A549 (cell line): ENCODE results near the gene COL28A1. TPM values are rescaled to one million over a fixed set of nuclear protein-coding genes. Genes with fewer than 3 reads are reported as not detected.

ENCODE experiments used
- ATAC-seq, 2 experiments: fragments of 200-7000 bp in 1 of 2; fragments of >200 bp in 1 of 2; cut with Nextera tagmentation in 1 of 2; cut with Tn5 transposase in 1 of 2; 3 replicates each; pipeline versions ENCODE4 v1.8.0 to v1.9.1; 2018 to 2020; ENCODE audit warnings: mild to moderate bottlenecking in 1 of 2, moderate library complexity in 1 of 2
- CTCF ChIA-PET: fragments of 300-600 bp; sonication (Branson Sonifier 250); formaldehyde crosslinking; extraction: SDS; loops from one replicate; lab custom pipeline; 2021; ENCODE audit warnings: antibody characterized with exemption, inconsistent platforms; lab: Yijun Ruan, JAX
- POLR2A ChIA-PET: fragments of 350-600 bp; formaldehyde crosslinking; extraction: SDS; loops from one replicate; lab custom pipeline; 2021; ENCODE audit warnings: antibody characterized with exemption, inconsistent platforms; lab: Yijun Ruan, JAX
- DNase-seq, 2 experiments: peaks; one replicate each; pipeline versions ENCODE4 v3.0.0 to v3.0.0-alpha.2; 2011 to 2016; ENCODE audit warnings: low read depth in 1 of 2, low spot score in 1 of 2
- FAIRE-seq: peaks from 2 replicates; lab custom pipeline; 2011; peaks lifted over from hg19 to GRCh38; lab: Jason Lieb, UNC
- H3K27ac ChIP-seq, 2 experiments: fragments of >200 bp; sonication (Bioruptor Twin); formaldehyde crosslinking; 3 replicates each; pipeline ENCODE4 v1.5.1; 2016 to 2017
- H3K4me1 ChIP-seq: fragments of >200 bp; sonication (Bioruptor Twin); formaldehyde crosslinking; 3 replicates; pipeline ENCODE4 v1.6.1; 2016
- H3K4me2 ChIP-seq: fragments of >200 bp; sonication (Bioruptor Twin); formaldehyde crosslinking; 3 replicates; pipeline ENCODE4 v1.6.1; 2016
- H3K4me3 ChIP-seq: fragments of >200 bp; sonication (Bioruptor Twin); formaldehyde crosslinking; 3 replicates; pipeline ENCODE4 v1.5.1; 2016
- H3K9me3 ChIP-seq: fragments of >200 bp; sonication (Bioruptor Twin); formaldehyde crosslinking; 3 replicates; pipeline ENCODE4 v1.6.1; 2016
- CBX2 ChIP-seq: fragments of 200-600 bp; sonication (generic); IDR thresholded peaks from 2 replicates; pipeline ENCODE4 v1.6.1; 2016; ENCODE audit warnings: low read depth, mild to moderate bottlenecking, borderline replicate concordance
- CBX8 ChIP-seq: fragments of 200-600 bp; sonication (generic); IDR thresholded peaks from 2 replicates; pipeline ENCODE4 v1.6.1; 2016
- CEBPB ChIP-seq, 2 experiments: fragments of >200 bp in 1 of 2; sonication (Bioruptor Twin) in 1 of 2; formaldehyde crosslinking in 1 of 2; IDR thresholded peaks; 2 replicates each; pipeline ENCODE4 v1.6.1; 2012 to 2016
- CHD2 ChIP-seq: fragments of 150-350 bp; IDR thresholded peaks from 2 replicates; pipeline ENCODE4 v1.6.1; 2014; ENCODE audit warnings: low read length; ENCODE audit not compliant: partially characterized antibody
- FOSB ChIP-seq: fragments of 250-450 bp; sonication (Bioruptor Pico); IDR thresholded peaks from 2 replicates; pipeline ENCODE4 v1.5.0; 2020; ENCODE audit warnings: mild to moderate bottlenecking, moderate library complexity
- FOXS1 ChIP-seq: fragments of 250-450 bp; sonication (Bioruptor Pico); IDR thresholded peaks from 2 replicates; pipeline ENCODE4 v1.5.0; 2020; ENCODE audit warnings: mild to moderate bottlenecking, moderate library complexity
- GATA3 ChIP-seq: IDR thresholded peaks from 2 replicates; pipeline ENCODE4 v1.6.1; 2012; ENCODE audit warnings: borderline replicate concordance
- HEYL ChIP-seq: fragments of 250-450 bp; sonication (Bioruptor Pico); IDR thresholded peaks from 2 replicates; pipeline ENCODE4 v1.8.0; 2021; ENCODE audit warnings: mild to moderate bottlenecking, moderate library complexity
- HOXB5 ChIP-seq: fragments of 250-450 bp; sonication (Bioruptor Pico); IDR thresholded peaks from 2 replicates; pipeline ENCODE4 v1.5.0; 2020; ENCODE audit warnings: mild to moderate bottlenecking, moderate library complexity
- JUN ChIP-seq, 2 experiments: fragments of >200 bp; sonication (Bioruptor Twin); formaldehyde crosslinking; IDR thresholded peaks; 2 replicates in 1 of 2; 3 replicates in 1 of 2; pipeline ENCODE4 v1.6.1; 2016 to 2017
- JUNB ChIP-seq: fragments of >200 bp; sonication (Bioruptor Twin); formaldehyde crosslinking; IDR thresholded peaks from 2 replicates; pipeline ENCODE4 v1.6.1; 2016
- KDM1A ChIP-seq: fragments of 200-600 bp; sonication (generic); IDR thresholded peaks from 2 replicates; pipeline ENCODE4 v1.6.1; 2016; ENCODE audit warnings: low read depth, mild to moderate bottlenecking
- MAX ChIP-seq: IDR thresholded peaks from 2 replicates; pipeline ENCODE4 v1.6.1; 2012
- MAZ ChIP-seq: fragments of 150-350 bp; IDR thresholded peaks from 2 replicates; pipeline ENCODE4 v1.6.1; 2014; ENCODE audit warnings: antibody characterized with exemption, low read depth, low read length, borderline replicate concordance
- NPAS2 ChIP-seq: fragments of 250-450 bp; sonication (Bioruptor Pico); IDR thresholded peaks from 2 replicates; pipeline ENCODE4 v1.8.0; 2022; ENCODE audit warnings: mild to moderate bottlenecking, moderate library complexity, borderline replicate concordance
- NR3C1 ChIP-seq: fragments of >200 bp; sonication (Bioruptor Twin); formaldehyde crosslinking; IDR thresholded peaks from 3 replicates; pipeline ENCODE4 v1.6.1; 2017
- PBX3 ChIP-seq: IDR thresholded peaks from 2 replicates; pipeline ENCODE4 v1.6.1; 2012
- PHF8 ChIP-seq: fragments of 200-600 bp; sonication (generic); IDR thresholded peaks from 2 replicates; pipeline ENCODE4 v1.6.1; 2016; ENCODE audit warnings: low read depth, mild to moderate bottlenecking, antibody characterized with exemption, moderate library complexity, borderline replicate concordance
- RARB ChIP-seq: fragments of 250-450 bp; sonication (Bioruptor Pico); IDR thresholded peaks from 2 replicates; pipeline ENCODE4 v1.8.0; 2021; ENCODE audit warnings: mild to moderate bottlenecking, moderate library complexity
- RFX5 ChIP-seq: fragments of 450-650 bp; IDR thresholded peaks from 2 replicates; pipeline ENCODE4 v1.7.1; 2014; ENCODE audit warnings: antibody characterized with exemption, mild to moderate bottlenecking, moderate library complexity
- SMC3 ChIP-seq: fragments of >200 bp; sonication (Bioruptor Twin); formaldehyde crosslinking; IDR thresholded peaks from 3 replicates; pipeline ENCODE4 v1.6.1; 2018; ENCODE audit warnings: inconsistent platforms
- USF2 ChIP-seq: fragments of 450-650 bp; IDR thresholded peaks from 2 replicates; pipeline ENCODE4 v1.6.1; 2014; ENCODE audit warnings: antibody characterized with exemption
- ZNF302 ChIP-seq: fragments of 250-450 bp; sonication (Bioruptor Pico); IDR thresholded peaks from 2 replicates; pipeline ENCODE4 v1.9.0; 2021; ENCODE audit warnings: inconsistent platforms, mild to moderate bottlenecking, moderate library complexity
- WGBS: methylation state at CpG from one replicate; pipeline ENCODE4 v1.1.6; 2017; ENCODE audit errors: missing lambda C conversion rate; 5-methylcytosine and 5-hydroxymethylcytosine counted together
- polyA plus RNA-seq, 4 experiments: library from polyadenylated mRNA; depleted of rRNA in 3 of 4; stranded (reverse); fragments of >200 nt; fragmentation: RNase III in 1 of 4; extraction: RNeasy Plus Mini Kit Qiagen cat#74134 plus additional on column Dnase treatment in 1 of 4; gene quantifications; 2 replicates in 3 of 4; 3 replicates in 1 of 4; pipeline ENCODE4 v1.2.3, GENCODE V29; 2011 to 2017
- TF ChIP-seq, protein P1 (sequence below): fragments of 150-350 bp; IDR thresholded peaks from 2 replicates; pipeline ENCODE4 v1.6.1; 2014; ENCODE audit warnings: low read depth, mild to moderate bottlenecking, low read length
- TF ChIP-seq, protein P2 (sequence below): fragments of 200-600 bp; sonication (generic); IDR thresholded peaks from 2 replicates; pipeline ENCODE4 v1.6.1; 2016; ENCODE audit warnings: antibody characterized with exemption, mild to moderate bottlenecking, moderate library complexity

COL28A1 gene
- polyA plus RNA-seq, 2 of the 4 experiments (the other 2 are of a cell fraction) = 0.08 to 0.17 TPM

GRCh38 chr7:7324698-7325097 is 211.0 kb downstream of the COL28A1 start:
- Histone ChIP-seq H3K27ac (no peak overlapping the region), H3K4me2 (no peak overlapping the region), H3K4me3 (no peak overlapping the region), H3K4me1 (0 out of 3 replicates have a peak, but pooled peaks cover 4% of the 10 kb centered on the region), H3K9me3 (no peaks in the 10 kb centered on the region)
- ATAC-seq = no peak
- no peak for DNase-seq
- no peak for FAIRE-seq
- TF ChIP-seq HEYL = no peak
- no peak for TF ChIP-seq PHF8
- TF ChIP-seq CBX2 = no peak
- no peak for TF ChIP-seq MAZ
- TF ChIP-seq, protein P1, sequence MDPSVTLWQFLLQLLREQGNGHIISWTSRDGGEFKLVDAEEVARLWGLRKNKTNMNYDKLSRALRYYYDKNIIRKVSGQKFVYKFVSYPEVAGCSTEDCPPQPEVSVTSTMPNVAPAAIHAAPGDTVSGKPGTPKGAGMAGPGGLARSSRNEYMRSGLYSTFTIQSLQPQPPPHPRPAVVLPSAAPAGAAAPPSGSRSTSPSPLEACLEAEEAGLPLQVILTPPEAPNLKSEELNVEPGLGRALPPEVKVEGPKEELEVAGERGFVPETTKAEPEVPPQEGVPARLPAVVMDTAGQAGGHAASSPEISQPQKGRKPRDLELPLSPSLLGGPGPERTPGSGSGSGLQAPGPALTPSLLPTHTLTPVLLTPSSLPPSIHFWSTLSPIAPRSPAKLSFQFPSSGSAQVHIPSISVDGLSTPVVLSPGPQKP = no peak
- no peak for TF ChIP-seq NR3C1
- no peak for TF ChIP-seq CEBPB (IDR thresholded peaks at IDR 0.05)
- TF ChIP-seq FOSB (CRISPR knock-in tag) = no peak
- no peak for TF ChIP-seq FOXS1 (CRISPR knock-in tag)
- TF ChIP-seq CBX8 = no peak
- TF ChIP-seq RFX5 = no peak
- no peak for TF ChIP-seq KDM1A
- TF ChIP-seq CHD2 = no peak
- no peak for TF ChIP-seq JUNB
- TF ChIP-seq USF2 = no peak
- TF ChIP-seq RARB (CRISPR knock-in tag) = no peak
- no peak for TF ChIP-seq ZNF302 (CRISPR knock-in tag)
- TF ChIP-seq SMC3 = no peak
- 30% methylated on average over 3 of the region's 3 CpGs for WGBS
- CTCF ChIA-PET = no interaction called here
- POLR2A ChIA-PET = no interaction called here

DNA sequence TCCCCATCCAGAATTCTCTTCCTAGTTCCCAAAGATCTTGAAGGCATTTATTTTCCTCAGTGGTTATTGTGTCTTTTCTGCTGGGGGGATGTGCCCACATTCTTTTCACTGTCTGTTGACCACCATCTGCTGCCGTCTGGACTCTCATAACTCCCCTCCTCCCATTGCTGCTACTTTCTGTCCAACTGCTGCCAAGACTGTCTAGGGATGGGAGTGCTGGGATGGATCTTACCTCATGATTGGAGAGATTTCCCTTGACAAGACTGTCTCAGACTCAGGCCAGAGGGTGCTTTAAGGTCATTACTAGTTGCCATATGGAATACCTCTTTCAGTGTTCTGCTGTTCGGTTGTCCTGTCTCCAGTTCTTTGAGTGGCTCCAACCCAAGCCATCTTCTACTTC is 211.8 kb downstream of the COL28A1 start:
- Histone ChIP-seq H3K27ac (no peak overlapping the region), H3K9me3 (no peaks in the 10 kb centered on the region), H3K4me1 (0 out of 3 replicates have a peak, but pooled peaks cover 4% of the 10 kb centered on the region), H3K4me3 (no peak overlapping the region), H3K4me2 (no peak overlapping the region)
- ATAC-seq = no peak
- WGBS = 51% methylated on average over 2 of the region's 2 CpGs
- no peak for DNase-seq
- POLR2A ChIA-PET = no interaction called here
- FAIRE-seq = no peak
- CTCF ChIA-PET = no interaction called here
- TF ChIP-seq SMC3 = no peak
- no peak for TF ChIP-seq PBX3
- TF ChIP-seq MAX = no peak
- TF ChIP-seq HOXB5 (CRISPR knock-in tag) = no peak
- TF ChIP-seq GATA3 = no peak
- no peak for TF ChIP-seq CHD2
- TF ChIP-seq, protein P2, sequence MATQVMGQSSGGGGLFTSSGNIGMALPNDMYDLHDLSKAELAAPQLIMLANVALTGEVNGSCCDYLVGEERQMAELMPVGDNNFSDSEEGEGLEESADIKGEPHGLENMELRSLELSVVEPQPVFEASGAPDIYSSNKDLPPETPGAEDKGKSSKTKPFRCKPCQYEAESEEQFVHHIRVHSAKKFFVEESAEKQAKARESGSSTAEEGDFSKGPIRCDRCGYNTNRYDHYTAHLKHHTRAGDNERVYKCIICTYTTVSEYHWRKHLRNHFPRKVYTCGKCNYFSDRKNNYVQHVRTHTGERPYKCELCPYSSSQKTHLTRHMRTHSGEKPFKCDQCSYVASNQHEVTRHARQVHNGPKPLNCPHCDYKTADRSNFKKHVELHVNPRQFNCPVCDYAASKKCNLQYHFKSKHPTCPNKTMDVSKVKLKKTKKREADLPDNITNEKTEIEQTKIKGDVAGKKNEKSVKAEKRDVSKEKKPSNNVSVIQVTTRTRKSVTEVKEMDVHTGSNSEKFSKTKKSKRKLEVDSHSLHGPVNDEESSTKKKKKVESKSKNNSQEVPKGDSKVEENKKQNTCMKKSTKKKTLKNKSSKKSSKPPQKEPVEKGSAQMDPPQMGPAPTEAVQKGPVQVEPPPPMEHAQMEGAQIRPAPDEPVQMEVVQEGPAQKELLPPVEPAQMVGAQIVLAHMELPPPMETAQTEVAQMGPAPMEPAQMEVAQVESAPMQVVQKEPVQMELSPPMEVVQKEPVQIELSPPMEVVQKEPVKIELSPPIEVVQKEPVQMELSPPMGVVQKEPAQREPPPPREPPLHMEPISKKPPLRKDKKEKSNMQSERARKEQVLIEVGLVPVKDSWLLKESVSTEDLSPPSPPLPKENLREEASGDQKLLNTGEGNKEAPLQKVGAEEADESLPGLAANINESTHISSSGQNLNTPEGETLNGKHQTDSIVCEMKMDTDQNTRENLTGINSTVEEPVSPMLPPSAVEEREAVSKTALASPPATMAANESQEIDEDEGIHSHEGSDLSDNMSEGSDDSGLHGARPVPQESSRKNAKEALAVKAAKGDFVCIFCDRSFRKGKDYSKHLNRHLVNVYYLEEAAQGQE = no peak
- TF ChIP-seq NPAS2 (CRISPR knock-in tag) = no peak
- TF ChIP-seq, protein P1 = no peak
- TF ChIP-seq JUN (IDR thresholded peaks at IDR 0.05) = no peak
